22Rv1 (cell line): ENCODE data around the gene LCMT1.

ENCODE experiments used
- ZFX ChIP-seq: fragments of 450-650 bp; IDR thresholded peaks from 2 replicates; pipeline ENCODE4 v1.6.1; 2017; ENCODE audit warnings: antibody characterized with exemption, borderline replicate concordance
- TF ChIP-seq, protein P1 (sequence below): fragments of 450-650 bp; IDR thresholded peaks from 2 replicates; pipeline ENCODE4 v1.5.1; 2017; ENCODE audit warnings: mild to moderate bottlenecking

DNA sequence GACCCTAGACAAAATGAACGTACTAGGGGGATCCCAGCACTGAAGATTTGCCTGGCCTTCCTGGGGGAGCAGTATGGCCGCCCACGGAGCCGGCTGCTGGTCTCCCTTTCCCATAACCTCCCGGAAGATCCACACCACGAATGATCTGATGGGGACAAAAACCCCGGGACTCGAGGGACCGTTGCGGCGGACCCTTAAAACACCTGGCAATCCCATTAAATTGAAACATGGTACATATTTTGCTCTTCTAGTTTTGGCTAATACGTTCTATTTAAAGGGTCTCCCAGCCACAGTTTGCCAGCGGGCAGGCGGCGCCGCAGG, 45.2 kb upstream of the LCMT1 start:
- TF ChIP-seq, protein P1, sequence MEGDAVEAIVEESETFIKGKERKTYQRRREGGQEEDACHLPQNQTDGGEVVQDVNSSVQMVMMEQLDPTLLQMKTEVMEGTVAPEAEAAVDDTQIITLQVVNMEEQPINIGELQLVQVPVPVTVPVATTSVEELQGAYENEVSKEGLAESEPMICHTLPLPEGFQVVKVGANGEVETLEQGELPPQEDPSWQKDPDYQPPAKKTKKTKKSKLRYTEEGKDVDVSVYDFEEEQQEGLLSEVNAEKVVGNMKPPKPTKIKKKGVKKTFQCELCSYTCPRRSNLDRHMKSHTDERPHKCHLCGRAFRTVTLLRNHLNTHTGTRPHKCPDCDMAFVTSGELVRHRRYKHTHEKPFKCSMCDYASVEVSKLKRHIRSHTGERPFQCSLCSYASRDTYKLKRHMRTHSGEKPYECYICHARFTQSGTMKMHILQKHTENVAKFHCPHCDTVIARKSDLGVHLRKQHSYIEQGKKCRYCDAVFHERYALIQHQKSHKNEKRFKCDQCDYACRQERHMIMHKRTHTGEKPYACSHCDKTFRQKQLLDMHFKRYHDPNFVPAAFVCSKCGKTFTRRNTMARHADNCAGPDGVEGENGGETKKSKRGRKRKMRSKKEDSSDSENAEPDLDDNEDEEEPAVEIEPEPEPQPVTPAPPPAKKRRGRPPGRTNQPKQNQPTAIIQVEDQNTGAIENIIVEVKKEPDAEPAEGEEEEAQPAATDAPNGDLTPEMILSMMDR: no peak
- no peak for TF ChIP-seq ZFX
